NCI-H748 treated with DMSO at 0.1 percent for 48 hours (cell line): Measurements from ENCODE around the gene DUOXA2.
"Not testable (repeated sequence)": the region's sequence is repeated elsewhere in the genome, so short reads cannot be mapped to it uniquely, and the experiment has no call there.

Source experiments
- DNase-seq: peaks from one replicate; lab custom pipeline; 2025; lab: John Stamatoyannopoulos, UW

The DUOXA2 gene

GRCh38 chr15:45117308-45118130 lies 3.4 kb downstream of the DUOXA2 start:
- no peak for DNase-seq

- DNase-seq = peak; percentile 72
These were observed 4.0 kb downstream of the DUOXA2 start for GRCh38 chr15:45118131-45118588.

GRCh38 chr15:45118996-45119395 lies 4.9 kb downstream of the DUOXA2 start:
- no peak for DNase-seq

GRCh38 chr15:45120081-45120972 lies 6.2 kb downstream of the DUOXA2 start:
- DNase-seq = no peak

- no peak for DNase-seq
These were observed 6.9 kb downstream of the DUOXA2 start for GRCh38 chr15:45121020-45121419.

GRCh38 chr15:45121706-45122417 lies 7.7 kb downstream of the DUOXA2 start:
- no peak for DNase-seq

GRCh38 chr15:45122719-45123118 lies 8.6 kb downstream of the DUOXA2 start:
- DNase-seq = no peak

- no peak for DNase-seq
These were observed 9.3 kb downstream of the DUOXA2 start for GRCh38 chr15:45123397-45123796.

- DNase-seq = peak; percentile 9
These were observed 12.5 kb downstream of the DUOXA2 start for GRCh38 chr15:45126535-45127158.

- DNase-seq = no peak
These were observed 15.0 kb downstream of the DUOXA2 start for GRCh38 chr15:45128971-45129639.

GRCh38 chr15:45129651-45130129 lies 15.6 kb downstream of the DUOXA2 start, which contains the start of the genes DUOX1 and DUOXA1:
Gene DUOX1, plus strand, starts transcription at chr15:45129994. Its CDS starts 1,973 bp downstream, at chr15:45131967.
Gene DUOXA1, minus strand, starts transcription at chr15:45129879. Its CDS starts 6,865 bp downstream, at chr15:45123014.
- no peak for DNase-seq

GRCh38 chr15:45130291-45131000 lies 16.3 kb downstream of the DUOXA2 start:
- DNase-seq = no peak

GRCh38 chr15:45131510-45131909 lies 17.4 kb downstream of the DUOXA2 start:
- no peak for DNase-seq

GRCh38 chr15:45132844-45133560 lies 18.9 kb downstream of the DUOXA2 start:
- no peak for DNase-seq

- DNase-seq = no peak
These were observed 19.4 kb downstream of the DUOXA2 start for GRCh38 chr15:45133561-45133920.

- DNase-seq = no peak
These were observed 19.9 kb downstream of the DUOXA2 start for GRCh38 chr15:45134046-45134445.

- no peak for DNase-seq
These were observed 20.8 kb downstream of the DUOXA2 start for GRCh38 chr15:45134682-45135604.

GRCh38 chr15:45135705-45136377 lies 21.7 kb downstream of the DUOXA2 start:
- not testable (repeated sequence) for DNase-seq
